DMS53 (cell line): ENCODE measurements around the gene DNAJC11.
A peak's percentile ranks its signal among the peaks of the same experiment; 100 is the strongest.
"Not testable (repeated sequence)": the region's sequence is repeated elsewhere in the genome, so short reads cannot be mapped to it uniquely, and the experiment has no call there.

Experiments
- DNase-seq: peaks from one replicate; lab custom pipeline; 2025; lab: John Stamatoyannopoulos, UW

DNAJC11 gene

DNA sequence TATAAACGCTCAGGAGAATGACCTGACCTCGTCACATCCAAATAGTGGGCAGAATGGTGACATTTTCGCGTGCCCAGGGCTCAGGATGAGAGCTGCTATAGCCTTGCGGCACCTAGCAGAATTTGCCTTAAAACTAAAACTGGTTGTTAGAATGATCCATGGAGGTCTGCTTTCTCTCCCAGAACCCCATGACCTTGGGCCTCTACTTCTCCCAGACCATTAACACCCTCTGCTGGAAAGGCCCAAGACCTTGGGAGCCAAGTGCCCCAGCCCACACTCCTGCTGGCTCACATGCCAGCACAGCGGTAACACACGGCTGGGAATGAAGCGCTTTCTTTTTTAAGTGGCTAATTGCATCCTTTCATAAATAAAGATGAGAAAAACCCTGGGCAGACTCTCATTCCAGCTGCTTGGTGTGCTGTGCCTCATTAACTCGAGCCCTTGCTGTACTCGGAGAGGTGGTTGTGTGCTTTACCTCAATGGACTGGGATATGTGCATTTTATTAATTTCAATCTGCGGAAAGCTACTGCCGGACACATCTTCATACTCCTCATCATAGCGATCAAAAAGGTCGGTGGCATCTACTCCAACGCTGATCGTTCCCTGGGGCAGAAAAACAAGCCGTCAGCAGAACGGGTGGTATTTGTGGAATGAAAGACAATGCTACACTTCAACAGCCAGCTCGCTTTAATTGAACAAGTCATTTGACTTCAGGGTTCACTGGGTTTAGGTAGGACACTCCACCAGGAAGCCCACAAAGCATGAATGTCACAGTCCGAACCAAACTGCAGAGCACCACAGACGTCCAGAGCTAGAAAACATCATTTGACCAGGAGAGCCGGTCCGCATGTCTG, 48.0 kb downstream of the DNAJC11 start:
- no peak for DNase-seq

DNA sequence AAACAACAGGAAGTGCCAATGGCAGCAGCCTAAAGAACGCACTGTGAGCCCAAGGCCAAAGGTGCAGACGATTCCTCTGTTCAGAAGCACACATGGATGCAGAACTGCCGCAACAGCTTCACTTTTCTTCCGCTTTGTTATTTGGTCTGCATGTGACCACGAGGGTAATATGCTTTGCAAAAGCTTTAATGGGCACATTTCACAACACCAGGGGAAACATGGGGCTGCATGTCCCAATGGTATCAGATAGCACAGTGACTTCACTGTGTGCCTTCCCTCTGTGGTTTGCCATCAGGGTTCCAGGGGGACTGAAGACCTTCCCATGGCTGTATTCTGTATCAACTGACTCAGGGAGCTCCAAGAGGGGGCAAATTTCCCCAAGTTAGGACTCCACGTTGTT, 48.6 kb downstream of the DNAJC11 start:
- no peak for DNase-seq

DNA sequence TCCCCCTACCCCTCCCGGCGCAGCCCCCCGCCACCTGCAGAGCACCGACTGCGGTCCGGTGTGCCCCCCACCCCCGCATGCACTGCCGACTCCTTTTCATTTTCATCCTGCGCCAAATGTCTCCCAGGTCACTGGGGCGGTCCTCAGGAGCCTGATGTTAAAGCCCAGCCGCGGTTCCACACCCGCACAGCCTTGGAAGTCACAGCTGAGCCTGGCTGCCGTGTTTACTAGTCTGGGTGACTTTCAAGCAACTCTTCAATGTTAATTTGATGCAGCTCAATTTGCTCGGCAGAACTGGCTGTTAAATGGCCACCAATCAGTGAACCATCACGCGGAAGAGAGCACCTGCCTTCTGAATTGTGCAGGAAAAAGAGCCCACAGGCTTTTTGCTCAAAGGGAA, 49.7 kb downstream of the DNAJC11 start:
- DNase-seq, result no peak

DNA sequence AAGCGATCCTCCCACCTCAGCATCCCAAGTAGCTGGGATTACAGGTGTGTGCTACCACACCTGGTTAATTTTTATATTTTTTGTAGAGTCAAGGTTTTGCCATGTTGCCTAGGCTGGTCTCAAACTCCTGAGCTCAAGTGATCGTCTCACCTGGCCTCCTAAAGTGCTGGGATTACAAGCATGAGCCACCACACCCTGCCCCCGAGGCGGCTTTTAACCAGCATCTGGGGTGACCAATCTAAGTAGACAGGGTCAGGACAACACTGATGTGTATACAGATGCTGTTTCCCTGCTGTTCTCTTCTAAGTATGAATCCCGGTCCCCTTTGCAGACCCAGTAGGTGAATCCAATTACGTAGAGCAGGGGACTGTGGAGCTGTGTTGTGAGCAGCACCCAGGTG, 53.1 kb downstream of the DNAJC11 start:
- DNase-seq, result no peak

DNA sequence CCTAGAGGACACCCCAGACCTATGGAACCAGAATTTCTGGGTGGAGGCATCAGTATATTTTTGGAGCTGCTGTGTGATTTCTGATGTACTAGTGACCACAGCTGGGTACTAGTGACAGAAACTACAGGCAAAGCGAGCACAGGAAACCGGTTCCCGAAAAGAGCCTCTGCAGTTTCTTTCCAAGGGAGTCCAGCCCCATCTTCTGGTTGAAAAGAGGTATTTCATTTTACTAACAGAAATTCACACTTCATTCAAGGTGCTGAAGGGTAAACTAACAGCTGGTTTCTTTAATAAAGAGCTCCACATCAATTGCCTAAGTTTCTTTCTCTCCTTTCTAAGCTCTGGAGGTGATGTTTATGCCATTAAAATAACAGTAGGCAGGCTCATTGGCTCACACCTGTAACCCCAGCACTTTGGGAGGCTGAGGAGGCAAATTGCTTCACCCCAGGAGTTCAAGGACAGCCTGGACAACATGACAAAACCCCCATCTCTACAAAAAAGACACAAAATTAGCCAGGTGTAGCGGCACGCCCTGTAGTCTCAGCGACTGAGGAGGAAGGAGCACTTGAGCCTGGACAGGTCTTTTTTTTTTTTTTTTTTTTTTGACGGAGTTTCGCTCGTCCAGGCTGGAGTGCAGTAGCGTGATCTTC, 55.0 kb downstream of the DNAJC11 start:
- DNase-seq, result peak; percentile 82

DNA sequence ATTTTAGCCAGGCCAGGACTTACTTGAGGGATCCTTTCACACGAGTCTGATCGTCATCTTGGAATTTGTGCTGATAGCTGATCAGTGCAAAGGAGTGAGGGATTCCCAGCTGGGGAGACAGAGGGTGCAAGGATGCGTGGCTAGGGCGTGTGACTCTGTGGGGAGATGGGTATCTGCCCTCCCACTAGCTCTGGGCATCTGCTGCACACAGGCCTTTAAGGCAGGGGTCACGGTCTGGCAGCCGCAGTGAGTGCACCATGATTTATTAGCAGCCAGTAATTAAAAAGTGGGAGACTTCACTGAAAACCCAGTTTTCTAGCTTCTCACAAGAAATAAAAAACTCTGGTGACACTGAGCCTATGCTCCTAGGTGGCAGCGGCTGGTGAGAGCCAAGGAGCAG, 56.6 kb downstream of the DNAJC11 start:
- DNase-seq, result no peak

DNA sequence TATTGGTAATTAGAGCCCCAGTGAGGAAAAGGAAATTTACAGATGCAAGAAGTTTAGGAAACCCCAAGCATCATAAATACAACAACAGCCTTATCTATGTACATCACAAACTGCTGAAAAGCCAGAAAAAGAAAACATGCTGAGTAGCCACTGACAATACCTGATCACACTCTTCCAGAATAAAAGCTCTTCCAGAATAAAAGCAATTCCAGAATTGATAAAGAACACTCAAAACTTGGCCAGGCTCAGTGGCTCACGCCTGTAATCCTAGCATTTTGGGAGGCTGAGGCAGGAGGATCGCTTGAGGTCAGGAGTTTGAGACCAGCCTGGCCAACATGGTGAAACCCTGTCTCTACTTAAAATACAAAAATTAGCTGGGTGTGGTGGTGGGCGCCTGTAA, 60.7 kb downstream of the DNAJC11 start:
- not testable (repeated sequence) for DNase-seq

DNA sequence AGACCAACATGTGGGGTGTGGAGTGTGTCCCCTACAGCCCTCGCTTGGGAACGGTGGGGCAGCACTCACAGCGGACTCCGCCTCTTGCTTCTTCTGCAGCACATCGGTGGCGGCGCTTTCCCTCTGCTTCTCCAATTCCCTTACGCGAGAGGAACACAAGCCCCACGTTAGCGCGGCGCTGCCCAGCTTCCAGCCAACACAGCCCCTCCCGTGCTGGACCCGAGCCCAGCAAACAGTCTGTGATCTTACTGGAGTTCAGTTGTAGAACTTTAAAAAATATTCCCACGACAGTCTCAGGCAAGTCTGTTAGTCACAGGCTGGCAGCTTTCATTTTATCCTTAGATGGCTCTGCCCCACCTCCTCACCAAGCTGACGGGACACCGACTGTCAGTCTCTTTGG, 63.4 kb downstream of the DNAJC11 start:
- DNase-seq, result no peak

DNA sequence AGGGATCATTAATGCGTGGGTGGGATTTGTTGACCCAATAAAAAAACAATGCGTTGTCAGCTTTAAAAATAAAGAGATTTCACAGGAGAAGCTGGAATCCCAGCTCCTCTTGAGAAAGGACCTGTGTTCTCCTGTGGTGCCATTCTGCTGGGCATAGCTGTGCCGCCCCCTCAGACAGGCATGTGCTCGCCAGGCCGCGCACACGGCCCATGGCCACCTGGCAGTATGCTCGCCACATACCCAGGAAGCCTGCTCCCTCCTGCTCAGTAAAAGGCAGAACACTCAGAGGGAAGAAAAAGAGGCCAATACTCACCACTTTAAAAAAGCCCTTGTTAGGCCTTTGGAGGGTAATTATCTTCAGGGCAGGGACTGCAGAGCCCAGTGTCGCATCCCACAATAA, 63.8 kb downstream of the DNAJC11 start:
- no peak for DNase-seq

DNA sequence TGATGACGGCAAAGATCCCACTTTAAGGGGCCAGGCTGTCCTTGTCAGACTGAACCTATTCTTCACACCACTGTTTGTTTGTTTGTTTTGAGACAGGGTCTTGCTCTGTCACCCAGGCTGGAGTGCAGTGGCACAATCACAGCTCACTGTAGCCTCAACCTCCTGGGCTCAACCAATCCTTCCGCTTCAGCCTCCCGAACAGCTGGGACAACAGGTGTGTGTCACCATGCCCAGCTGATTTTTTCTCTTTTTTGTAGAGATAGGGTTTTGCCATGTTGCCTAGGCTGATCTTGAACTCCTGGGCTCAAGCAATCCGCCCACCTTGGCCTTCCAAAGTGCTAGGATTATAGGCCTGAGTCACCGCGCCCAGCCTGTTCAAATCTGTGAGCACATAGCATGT, 64.8 kb downstream of the DNAJC11 start:
- not testable (repeated sequence) for DNase-seq

DNA sequence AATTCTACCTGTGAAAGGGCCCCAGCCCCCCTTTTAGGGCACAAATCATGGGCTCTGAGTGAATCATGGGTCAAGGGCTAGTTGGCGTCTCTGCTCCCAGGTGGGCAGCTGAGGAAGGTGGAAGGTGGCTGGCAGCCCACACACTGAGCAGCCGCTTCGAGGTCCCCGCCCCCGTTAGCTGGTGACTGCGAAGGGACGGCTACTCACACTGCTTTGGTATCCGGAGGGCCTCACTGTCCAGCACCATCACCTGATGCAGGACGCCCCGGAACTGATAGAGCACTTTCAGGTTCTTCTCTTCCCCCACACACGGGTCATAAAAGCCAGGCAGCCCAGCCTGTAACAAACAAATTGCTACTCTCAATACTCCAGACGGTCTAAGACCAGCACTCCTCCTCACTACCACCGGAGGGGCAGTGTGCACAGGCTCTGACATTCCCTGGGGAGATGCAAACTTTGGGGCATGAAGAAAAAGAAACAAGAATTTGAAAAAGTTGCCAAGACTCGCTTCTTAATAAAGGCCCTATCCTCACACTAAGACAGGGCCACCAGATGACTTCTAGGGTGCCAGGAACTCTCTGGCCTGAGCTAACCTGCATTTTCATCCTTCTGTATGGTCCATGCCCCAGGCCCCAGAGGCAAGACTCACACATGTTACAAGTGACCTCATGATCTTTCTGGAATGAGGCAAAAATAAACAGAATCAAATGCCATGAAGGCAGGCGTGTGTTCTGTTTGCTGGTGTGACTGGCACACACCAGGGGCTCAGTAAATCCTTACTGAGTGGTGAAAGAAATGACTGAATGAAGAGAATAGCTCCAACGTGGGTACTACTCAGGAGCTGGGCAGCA, 65.5 kb downstream of the DNAJC11 start:
- no peak for DNase-seq

DNA sequence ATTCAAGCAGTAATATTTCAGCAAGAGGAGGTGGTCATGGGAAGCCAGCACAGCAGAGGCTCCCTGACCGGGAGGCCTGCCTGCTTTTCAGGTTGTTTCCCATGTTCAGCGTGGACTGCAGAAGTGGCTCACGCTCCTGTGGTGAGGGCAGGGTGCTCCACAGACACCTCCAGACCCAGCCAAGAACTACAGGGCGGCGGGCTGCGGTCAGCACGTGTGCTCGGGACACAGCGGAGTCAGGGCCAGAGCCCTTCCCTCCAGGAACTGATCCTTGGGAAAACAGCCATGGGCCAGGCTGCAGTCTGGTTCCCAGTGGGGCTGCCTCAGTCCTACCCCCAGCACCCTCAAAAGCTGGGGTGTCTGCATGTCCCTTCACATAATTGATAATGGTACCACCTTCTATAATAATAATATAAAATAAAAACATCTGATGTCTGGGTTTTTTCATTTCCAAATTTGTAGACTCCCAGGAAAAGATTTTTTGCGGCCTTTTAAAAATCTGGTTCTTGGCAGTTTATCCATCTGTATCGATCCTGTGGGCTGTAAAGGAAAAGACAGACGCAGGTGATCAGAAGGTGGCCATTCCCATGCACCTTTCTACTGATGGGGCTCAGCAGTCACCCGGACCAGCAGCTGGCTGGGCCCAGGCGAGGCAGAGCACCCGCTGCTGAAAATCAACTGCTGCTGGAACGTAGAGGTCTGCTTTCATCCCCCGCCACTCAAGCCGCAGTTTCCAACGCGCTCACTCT, 66.3 kb downstream of the DNAJC11 start:
- DNase-seq, result no peak

DNA sequence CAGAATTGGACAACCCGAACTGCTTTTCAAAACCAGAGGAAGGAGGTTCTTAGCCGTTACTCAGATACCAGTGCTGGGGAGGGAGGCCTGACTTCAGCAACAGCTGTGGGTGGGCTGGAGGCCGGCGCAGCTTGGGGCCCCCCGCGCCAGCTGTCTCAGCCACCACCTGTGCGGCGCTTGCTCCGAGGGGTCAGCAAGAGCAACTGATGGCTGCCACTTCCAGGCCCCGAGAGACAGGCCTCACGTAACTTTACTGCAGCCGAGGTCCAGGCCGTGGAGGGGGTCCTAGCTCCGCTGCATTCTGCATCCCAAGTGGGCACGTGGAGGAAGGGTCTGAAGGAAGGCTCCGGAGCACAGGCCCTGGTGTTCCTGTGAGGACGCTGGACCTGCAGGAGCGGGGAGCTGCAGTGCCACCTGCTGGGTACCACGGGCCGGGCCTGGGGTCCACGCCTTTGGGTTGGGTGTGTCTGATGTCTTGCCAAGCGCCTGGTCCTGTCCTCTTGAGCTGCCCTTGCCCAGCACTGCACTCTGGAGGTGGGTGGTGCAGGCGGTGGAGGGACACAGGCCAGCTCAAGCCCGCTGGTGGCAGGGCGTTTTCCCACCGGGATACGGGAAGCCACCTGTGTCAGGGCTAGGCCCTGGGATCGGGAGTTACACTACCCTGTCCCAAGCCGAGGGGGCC, 67.1 kb downstream of the DNAJC11 start:
- peak; percentile 66 for DNase-seq

DNA sequence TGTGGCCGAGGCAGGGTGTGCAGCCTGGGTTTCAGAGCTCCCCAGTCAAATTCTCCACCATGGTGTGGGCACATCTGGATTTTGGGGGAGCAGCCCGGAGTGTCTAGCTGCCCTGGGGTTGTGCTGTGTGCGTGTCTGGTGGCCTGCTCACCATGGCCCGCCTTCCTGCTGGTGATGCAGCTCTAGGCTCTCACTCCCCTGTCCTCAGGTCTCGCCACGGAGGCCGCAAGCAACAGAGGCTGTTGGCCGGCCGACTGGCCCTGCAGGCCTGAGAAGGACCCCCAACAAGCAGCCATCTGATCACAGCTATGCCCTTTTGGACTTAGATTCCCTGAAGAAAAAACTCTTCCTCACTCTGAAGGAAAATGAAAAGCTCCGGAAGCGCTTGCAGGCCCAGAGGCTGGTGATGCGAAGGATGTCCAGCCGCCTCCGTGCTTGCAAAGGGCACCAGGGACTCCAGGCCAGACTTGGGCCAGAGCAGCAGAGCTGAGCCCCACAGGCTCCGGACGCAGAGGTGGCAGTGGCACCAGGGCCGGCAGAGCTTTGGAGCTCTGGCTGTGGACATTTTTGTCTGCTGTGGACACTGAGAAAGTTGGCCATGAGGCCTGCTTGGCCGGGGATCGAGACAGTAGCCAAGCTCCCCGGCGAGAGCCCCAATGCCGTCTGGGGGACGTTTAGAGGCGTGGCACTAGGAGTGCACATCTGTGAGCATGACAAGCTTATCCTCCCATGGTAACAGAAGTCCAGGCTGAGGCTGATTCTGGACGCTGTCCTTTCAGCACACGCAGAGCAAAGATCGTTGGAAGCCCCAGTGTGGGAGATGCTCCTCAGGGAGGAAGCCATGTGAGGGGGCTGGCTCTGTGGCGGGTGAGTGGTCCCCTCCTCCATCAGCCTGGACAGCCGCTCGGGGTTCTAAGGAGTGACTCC, 68.8 kb downstream of the DNAJC11 start:
- DNase-seq, result no peak

DNA sequence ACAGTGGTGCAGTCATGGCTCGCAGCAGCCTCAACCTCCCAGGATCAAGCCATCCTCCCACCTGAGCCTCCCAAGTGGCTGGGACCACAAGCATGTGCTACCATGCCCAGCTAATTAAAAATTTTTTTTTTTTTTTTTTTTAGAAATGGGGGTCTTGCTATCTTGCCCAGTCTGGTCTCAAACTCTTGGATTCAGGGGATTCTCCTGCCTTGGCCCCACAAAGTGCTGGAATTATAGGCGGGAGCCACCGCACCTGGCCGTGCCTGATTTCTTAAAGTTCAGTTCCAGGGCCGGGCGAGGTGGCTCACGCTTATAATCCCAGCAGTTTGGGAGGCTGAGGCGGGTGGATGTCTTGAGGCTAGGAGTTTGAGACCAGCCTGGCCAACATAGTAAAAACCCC, 70.6 kb downstream of the DNAJC11 start:
- no peak for DNase-seq

DNA sequence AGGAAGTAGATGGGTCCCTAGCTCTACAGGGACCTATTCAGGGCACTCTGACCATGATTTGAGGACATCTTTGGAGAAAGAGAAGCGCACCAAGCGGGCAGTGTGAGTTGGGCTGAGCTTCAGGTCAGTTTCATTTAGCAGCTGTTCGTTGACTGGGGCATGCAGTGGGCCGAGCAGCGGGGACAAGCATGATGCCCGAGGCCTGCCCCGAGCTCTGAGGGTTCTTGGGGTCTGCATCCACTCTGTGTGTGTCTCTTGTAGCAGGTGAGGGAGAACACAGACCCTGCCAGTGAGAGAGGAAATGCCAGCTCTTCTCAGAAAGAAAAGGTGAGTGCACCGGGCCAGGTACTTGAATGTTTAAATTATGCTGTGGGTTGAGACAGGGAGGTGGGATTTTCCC, 71.6 kb downstream of the DNAJC11 start:
- no peak for DNase-seq

DNA sequence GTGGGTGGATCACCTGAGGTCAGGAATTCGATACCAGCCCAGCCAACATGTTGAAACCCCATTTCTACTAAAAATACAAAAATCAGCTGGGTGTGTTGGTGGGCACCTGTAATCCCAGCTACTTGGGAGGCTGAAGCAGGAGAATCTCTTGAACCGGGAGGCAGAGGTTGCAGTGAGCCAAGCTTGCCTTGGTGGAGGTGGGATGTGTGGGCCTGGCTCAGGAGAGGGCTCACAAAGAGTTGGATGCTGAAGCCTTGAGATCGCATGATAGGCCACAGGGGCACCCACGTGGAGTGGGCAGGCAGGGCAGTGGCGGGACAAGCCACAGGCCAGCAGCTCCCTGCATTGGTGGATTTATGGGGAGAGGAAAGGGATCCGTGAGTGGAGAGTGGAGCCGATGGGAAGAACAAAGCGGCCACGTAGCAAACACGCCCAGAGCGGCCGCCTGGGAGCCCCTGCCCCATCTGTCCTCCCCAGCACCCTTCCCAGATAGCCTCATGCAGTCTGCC, 72.6 kb downstream of the DNAJC11 start:
- DNase-seq, result no peak

DNA sequence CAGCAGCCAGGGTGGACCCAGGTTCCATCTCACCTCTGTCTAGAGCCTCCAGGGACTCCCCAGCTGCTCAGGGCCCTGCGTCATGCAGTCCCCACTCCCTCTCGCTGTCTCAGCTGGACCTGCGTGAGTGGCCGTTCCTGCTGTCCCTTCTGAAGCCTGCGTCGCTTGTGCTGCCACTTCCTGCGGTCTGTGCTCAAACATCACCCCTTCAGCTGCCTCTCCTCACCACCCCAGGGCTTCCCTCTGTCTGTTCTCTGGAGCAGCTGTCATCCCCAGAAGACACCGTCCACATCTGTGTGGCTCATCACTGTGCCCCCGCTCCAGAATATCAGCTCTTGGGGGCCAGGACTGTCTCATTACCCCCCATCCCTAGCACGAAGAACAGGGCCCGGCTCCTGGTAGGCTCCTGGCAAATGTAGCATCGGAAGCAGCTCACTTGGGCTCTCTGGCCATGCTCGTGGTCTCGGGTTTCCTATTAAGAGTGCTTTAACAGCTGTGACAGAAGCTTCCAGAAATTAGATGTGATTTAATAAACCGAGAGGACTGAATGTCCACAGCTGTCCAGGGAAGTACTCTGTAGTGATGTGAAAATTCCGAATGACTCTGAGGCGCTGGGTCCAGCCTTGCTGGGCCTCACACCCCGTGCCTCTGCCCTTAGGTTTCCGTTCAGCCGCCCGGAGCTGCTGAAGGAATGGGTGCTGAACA, 73.6 kb downstream of the DNAJC11 start:
- no peak for DNase-seq

DNA sequence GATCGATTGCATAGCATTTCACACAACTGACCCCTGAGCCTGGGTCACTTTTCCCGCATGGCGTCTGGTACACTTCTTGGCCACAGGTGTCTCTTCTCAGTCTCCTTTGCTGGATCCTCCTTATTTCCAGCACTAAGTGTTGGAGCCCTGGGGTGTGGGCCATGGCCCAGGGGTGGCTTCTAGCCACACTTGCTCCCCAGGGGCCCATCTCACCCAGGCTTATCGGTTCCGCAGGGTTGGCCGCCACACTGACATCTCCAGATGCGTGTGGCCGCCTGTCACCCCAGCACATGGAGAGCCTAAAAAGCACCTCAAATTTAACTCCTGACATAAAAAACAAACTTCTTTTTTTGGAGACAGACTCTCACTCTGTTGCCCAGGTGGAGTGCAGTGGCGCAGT, 74.6 kb downstream of the DNAJC11 start:
- DNase-seq, result no peak
